Tibial nerve (tissue), 3 donors: ENCODE data around the gene SLC2A9.

ENCODE experiments used
- POLR2A ChIP-seq, 2 donors: fragments of 450-650 bp; IDR thresholded peaks; one replicate each; pipeline ENCODE4 v1.6.1; 2017; ENCODE audit warnings: antibody characterized with exemption in 2 of 2, mild to moderate bottlenecking in 2 of 2, moderate library complexity in 2 of 2
- TF ChIP-seq, protein P1 (sequence below), 5 experiments: fragments of 200-600 bp in 3 of 5; fragments of 450-650 bp in 2 of 5; sonication (generic) in 3 of 5; IDR thresholded peaks; one replicate each; pipeline ENCODE4 v1.5.1; 2016 to 2019; ENCODE audit warnings: antibody characterized with exemption in 5 of 5, mild to moderate bottlenecking in 3 of 5, moderate library complexity in 2 of 5

DNA sequence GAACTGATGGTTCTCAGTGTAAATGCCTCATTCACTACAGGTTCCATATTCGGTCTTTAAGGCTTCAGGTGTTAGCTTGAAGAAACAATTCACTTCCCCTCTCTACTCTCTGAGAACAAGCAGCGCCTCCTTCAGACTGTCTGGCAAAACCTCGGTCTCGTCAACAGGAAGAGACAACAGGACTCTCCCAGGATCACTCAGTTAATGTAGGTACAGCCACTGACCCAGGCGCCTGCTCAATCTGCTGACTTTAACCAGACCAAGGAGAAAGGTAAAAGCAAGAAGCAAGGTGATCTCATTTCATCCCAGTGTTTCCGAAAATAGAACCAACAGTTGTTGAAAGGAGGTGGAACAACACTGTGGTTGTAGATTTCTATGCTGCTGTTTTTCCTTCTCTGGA lies 102.2 kb downstream of the SLC2A9 start:
- TF ChIP-seq, protein P1, sequence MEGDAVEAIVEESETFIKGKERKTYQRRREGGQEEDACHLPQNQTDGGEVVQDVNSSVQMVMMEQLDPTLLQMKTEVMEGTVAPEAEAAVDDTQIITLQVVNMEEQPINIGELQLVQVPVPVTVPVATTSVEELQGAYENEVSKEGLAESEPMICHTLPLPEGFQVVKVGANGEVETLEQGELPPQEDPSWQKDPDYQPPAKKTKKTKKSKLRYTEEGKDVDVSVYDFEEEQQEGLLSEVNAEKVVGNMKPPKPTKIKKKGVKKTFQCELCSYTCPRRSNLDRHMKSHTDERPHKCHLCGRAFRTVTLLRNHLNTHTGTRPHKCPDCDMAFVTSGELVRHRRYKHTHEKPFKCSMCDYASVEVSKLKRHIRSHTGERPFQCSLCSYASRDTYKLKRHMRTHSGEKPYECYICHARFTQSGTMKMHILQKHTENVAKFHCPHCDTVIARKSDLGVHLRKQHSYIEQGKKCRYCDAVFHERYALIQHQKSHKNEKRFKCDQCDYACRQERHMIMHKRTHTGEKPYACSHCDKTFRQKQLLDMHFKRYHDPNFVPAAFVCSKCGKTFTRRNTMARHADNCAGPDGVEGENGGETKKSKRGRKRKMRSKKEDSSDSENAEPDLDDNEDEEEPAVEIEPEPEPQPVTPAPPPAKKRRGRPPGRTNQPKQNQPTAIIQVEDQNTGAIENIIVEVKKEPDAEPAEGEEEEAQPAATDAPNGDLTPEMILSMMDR (IDR thresholded peaks at IDR 0.05): no peak
- TF ChIP-seq POLR2A (IDR thresholded peaks at IDR 0.05): no peak
